ENCODE data around the gene SNRPD3.
"Not testable (repeated sequence)": the region's sequence is repeated elsewhere in the genome, so short reads cannot be mapped to it uniquely, and the experiment has no call there.

SNRPD3 gene

GRCh38 chr22:24590596-24591173, 34.9 kb downstream of the SNRPD3 start:
- DNase-seq (ENCODE audit: low read depth), result no peak
- no peak overlapping the region for H3K4me3 ChIP-seq (ENCODE audit: control insufficient read depth, low read depth, low read length)
- no peak for TF ChIP-seq CTCF (IDR thresholded peaks at IDR 0.05; ENCODE audit: control insufficient read depth, insufficient read depth, low read depth, low read length, missing control alignments)

GRCh38 chr22:24591286-24591830, 35.6 kb downstream of the SNRPD3 start:
- no peak for DNase-seq (ENCODE audit: low read depth)
- TF ChIP-seq CTCF (IDR thresholded peaks at IDR 0.05; ENCODE audit: control insufficient read depth, insufficient read depth, low read depth, low read length, missing control alignments), result no peak
- no peak overlapping the region for H3K4me3 ChIP-seq (ENCODE audit: control insufficient read depth, low read depth, low read length)

- DNase-seq (ENCODE audit: low read depth), result no peak
- no peak for TF ChIP-seq CTCF (IDR thresholded peaks at IDR 0.05; ENCODE audit: control insufficient read depth, insufficient read depth, low read depth, low read length, missing control alignments)
- H3K4me3 ChIP-seq (ENCODE audit: control insufficient read depth, low read depth, low read length), result peak overlapping the region; percentile 61
Measured at GRCh38 chr22:24592058-24592850, 36.5 kb downstream of the SNRPD3 start.

GRCh38 chr22:24592851-24593558, 37.2 kb downstream of the SNRPD3 start, which contains the start of gene LRRC75B:
TSS of gene LRRC75B (minus strand) at chr22:24593073. CDS start at chr22:24593039, 34 bp downstream.
- TF ChIP-seq CTCF (IDR thresholded peaks at IDR 0.05; ENCODE audit: control insufficient read depth, insufficient read depth, low read depth, low read length, missing control alignments), result no peak
- peak within 1 kb of the TSS; percentile 61 for H3K4me3 ChIP-seq (ENCODE audit: control insufficient read depth, low read depth, low read length)
- peak; percentile 42 for DNase-seq (ENCODE audit: low read depth)

- H3K4me3 ChIP-seq (ENCODE audit: control insufficient read depth, low read depth, low read length); DNase-seq (ENCODE audit: low read depth): not testable (repeated sequence)
Measured at GRCh38 chr22:24593559-24593835, 37.7 kb downstream of the SNRPD3 start.

- DNase-seq (ENCODE audit: low read depth), result no peak
- no peak overlapping the region for H3K4me3 ChIP-seq (ENCODE audit: control insufficient read depth, low read depth, low read length)
Measured at GRCh38 chr22:24593836-24594568, 38.2 kb downstream of the SNRPD3 start.

More at GRCh38 chr22:24593836-24594568, 38.2 kb downstream of the SNRPD3 start:
- no peak for TF ChIP-seq CTCF (IDR thresholded peaks at IDR 0.05; ENCODE audit: control insufficient read depth, insufficient read depth, low read depth, low read length, missing control alignments)

All from AG09309 (cell line).